DMS79 (cell line): ENCODE measurements around the gene CASQ1.

Source experiments
- DNase-seq: peaks from one replicate; lab custom pipeline; 2025; lab: John Stamatoyannopoulos, UW

CASQ1 gene

GRCh38 chr1:160226623-160227022 is 36.2 kb downstream of the CASQ1 start:
- DNase-seq, result no peak

GRCh38 chr1:160227034-160227433 is 36.7 kb downstream of the CASQ1 start:
- DNase-seq, result no peak

- no peak for DNase-seq
Measured at GRCh38 chr1:160227561-160227960, 37.2 kb downstream of the CASQ1 start.

- no peak for DNase-seq
Measured at GRCh38 chr1:160228431-160228830, 38.1 kb downstream of the CASQ1 start.

- DNase-seq, result no peak
Measured at GRCh38 chr1:160232911-160233310, 42.5 kb downstream of the CASQ1 start.

GRCh38 chr1:160236806-160237205 is 46.4 kb downstream of the CASQ1 start:
- DNase-seq, result no peak

- DNase-seq, result no peak
Measured at GRCh38 chr1:160237558-160237957, 47.2 kb downstream of the CASQ1 start.

GRCh38 chr1:160238408-160238807 is 48.0 kb downstream of the CASQ1 start:
- no peak for DNase-seq

- DNase-seq, result no peak
Measured at GRCh38 chr1:160239582-160240299, 49.4 kb downstream of the CASQ1 start.

- DNase-seq, result no peak
Measured at GRCh38 chr1:160243767-160244166, 53.4 kb downstream of the CASQ1 start.

GRCh38 chr1:160244209-160244608 is 53.8 kb downstream of the CASQ1 start:
- DNase-seq, result no peak

GRCh38 chr1:160245434-160245833 is 55.1 kb downstream of the CASQ1 start:
- DNase-seq, result no peak

GRCh38 chr1:160247053-160247452 is 56.7 kb downstream of the CASQ1 start:
- DNase-seq, result no peak

GRCh38 chr1:160251011-160251410 is 60.6 kb downstream of the CASQ1 start:
- DNase-seq, result no peak
